Cardiac muscle cell (in vitro differentiated cells and primary cell): ENCODE results near the gene ZNF30. TPM values are rescaled to one million over a fixed set of nuclear protein-coding genes. Genes with fewer than 3 reads are reported as not detected.

Experiments used
- DNase-seq, 2 donors: peaks; one replicate each; pipeline versions ENCODE4 v3.0.0 to v3.0.0-alpha.2; 2010 to 2017; ENCODE audit warnings: low read depth in 1 of 2, low spot score in 1 of 2
- H3K27ac ChIP-seq: fragments of 200-600 bp; sonication (generic); 2 replicates; pipeline ENCODE4 v1.5.1; 2016
- H3K27me3 ChIP-seq: fragments of 200-600 bp; sonication (generic); 2 replicates; pipeline ENCODE4 v1.6.0; 2016; ENCODE audit warnings: control low read depth
- H3K36me3 ChIP-seq: fragments of 200-600 bp; sonication (generic); 2 replicates; pipeline ENCODE4 v1.5.1; 2016; ENCODE audit warnings: control low read depth
- H3K4me1 ChIP-seq: fragments of 200-600 bp; sonication (generic); 2 replicates; pipeline ENCODE4 v1.8.1; 2017; ENCODE audit warnings: low read depth, mild to moderate bottlenecking, mixed run types
- H3K4me3 ChIP-seq: fragments of 200-600 bp; sonication (generic); 2 replicates; pipeline ENCODE4 v1.5.1; 2016; ENCODE audit warnings: mild to moderate bottlenecking
- H3K9me3 ChIP-seq: fragments of 200-600 bp; sonication (generic); 2 replicates; pipeline ENCODE4 v1.5.1; 2017; ENCODE audit warnings: low read depth, mild to moderate bottlenecking, control low read depth
- polyA plus RNA-seq: library from polyadenylated mRNA; unstranded; fragments of >200 nt; fragmentation: Nextera tagmentation; extraction: Ambion mirVana; gene quantifications from 2 replicates; pipeline ENCODE4 v1.2.1, GENCODE V29; 2016
- total RNA-seq: library from RNA; depleted of rRNA; stranded (reverse); fragments of >200 nt; gene quantifications from 2 replicates; pipeline ENCODE4 v1.2.3, GENCODE V29; 2016
- TF ChIP-seq, protein P1 (sequence below): IDR thresholded peaks from 2 replicates; pipeline ENCODE4 v1.5.1; 2012; ENCODE audit warnings: low read depth, mild to moderate bottlenecking, low read length

Gene ZNF30
- 4.6 and 4.7 TPM in 2 replicates for total RNA-seq
- 4.1 and 7.8 TPM in 2 replicates for polyA plus RNA-seq

DNA sequence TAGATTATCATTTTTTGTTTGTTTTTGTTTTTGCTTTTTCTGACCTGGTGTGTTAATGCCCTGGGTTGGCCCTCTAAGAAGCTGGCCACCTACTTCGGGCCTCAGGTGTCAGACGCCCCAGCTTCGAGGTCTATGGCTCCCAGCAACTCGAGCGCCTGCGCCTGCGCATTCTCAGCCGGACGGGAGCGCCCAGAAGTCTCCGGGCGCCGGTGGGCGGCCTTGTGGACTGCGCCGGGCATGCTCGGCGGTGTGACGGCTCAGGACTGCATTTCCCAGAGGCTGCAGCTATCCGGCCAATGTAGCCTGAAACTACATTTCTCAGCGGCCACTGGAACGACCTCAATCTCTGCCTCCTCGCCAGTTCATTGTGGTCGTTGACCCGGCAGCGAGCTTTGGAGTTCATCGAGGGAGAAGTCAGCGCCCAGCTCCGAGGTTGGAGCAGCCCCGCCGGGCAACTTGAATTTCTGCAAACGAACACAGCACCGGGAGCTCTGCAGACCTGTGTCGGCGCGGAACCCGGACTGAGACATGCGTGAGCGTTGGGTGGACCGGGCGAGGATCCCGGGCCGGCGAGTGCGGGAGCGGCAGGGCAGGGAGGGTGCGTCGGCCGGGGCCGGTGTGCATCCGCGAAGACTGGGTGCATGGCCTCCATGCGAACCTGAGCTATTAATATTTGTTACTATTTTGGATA lies at the start of gene ZNF30:
Gene ZNF30, plus strand, starts transcription at position 219 of the 691 bp plus-strand sequence. CDS start 3,045 bp downstream, outside the sequence.
- H3K4me3 ChIP-seq: peak within 1 kb of the TSS; percentile 65
- peaks cover 4% of the 10 kb centered on the region for H3K36me3 ChIP-seq
- H3K9me3 ChIP-seq: no peaks in the 10 kb centered on the region
- H3K4me1 ChIP-seq: no peaks in the 10 kb centered on the region
- TF ChIP-seq, protein P1, sequence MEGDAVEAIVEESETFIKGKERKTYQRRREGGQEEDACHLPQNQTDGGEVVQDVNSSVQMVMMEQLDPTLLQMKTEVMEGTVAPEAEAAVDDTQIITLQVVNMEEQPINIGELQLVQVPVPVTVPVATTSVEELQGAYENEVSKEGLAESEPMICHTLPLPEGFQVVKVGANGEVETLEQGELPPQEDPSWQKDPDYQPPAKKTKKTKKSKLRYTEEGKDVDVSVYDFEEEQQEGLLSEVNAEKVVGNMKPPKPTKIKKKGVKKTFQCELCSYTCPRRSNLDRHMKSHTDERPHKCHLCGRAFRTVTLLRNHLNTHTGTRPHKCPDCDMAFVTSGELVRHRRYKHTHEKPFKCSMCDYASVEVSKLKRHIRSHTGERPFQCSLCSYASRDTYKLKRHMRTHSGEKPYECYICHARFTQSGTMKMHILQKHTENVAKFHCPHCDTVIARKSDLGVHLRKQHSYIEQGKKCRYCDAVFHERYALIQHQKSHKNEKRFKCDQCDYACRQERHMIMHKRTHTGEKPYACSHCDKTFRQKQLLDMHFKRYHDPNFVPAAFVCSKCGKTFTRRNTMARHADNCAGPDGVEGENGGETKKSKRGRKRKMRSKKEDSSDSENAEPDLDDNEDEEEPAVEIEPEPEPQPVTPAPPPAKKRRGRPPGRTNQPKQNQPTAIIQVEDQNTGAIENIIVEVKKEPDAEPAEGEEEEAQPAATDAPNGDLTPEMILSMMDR: no peak
- H3K27ac ChIP-seq: peak within 1 kb of the TSS; percentile 85
- peak; percentile 96 for DNase-seq
- H3K27me3 ChIP-seq: no peaks in the 10 kb centered on the region

DNA sequence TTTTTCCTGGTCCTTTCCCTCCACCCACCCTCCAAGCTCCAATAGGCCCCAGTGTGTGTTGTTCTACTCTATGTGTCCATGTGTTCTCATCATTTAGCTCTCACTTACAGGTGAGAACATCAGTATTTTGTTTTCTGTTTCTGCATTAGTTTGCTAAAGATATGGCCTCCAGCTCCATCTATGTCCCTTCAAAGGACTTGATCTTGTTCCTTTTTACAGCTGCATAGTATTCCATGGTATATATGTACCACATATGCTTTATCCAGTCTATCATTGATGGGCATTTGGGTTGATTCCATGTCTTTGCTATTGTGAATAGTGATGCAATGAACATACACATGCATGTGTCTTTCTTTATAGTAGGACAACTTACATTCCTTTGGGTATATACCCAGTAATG lies 47.1 kb upstream of the ZNF30 start:
- Histone ChIP-seq H3K36me3 (no peaks in the 10 kb centered on the region), H3K27ac (no peak overlapping the region), H3K4me3 (no peak overlapping the region), H3K4me1 (no peaks in the 10 kb centered on the region), H3K9me3 (no peaks in the 10 kb centered on the region), H3K27me3 (no peaks in the 10 kb centered on the region)
- no peak for DNase-seq
- TF ChIP-seq, protein P1: no peak

DNA sequence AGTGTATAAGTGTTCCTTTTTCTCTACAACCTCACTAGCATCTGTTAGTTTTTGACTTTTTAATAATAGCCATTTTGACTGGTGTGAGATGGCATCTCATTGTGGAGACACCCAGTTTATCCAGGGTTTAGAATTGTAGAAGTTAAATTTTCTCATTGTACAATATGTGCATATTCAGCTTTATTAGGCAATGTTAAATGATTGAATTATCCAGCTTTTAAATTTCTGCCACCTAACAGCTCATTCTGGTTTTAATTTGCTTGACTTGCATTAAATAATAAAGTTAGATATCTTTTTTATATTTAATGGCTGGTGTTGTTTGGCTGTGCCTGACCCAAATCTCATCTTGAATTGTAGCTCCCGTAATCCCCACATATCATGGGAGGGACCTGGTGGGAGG lies 46.7 kb upstream of the ZNF30 start:
- no peaks in the 10 kb centered on the region for H3K27me3 ChIP-seq
- no peak overlapping the region for H3K27ac ChIP-seq
- no peak for DNase-seq
- no peaks in the 10 kb centered on the region for H3K36me3 ChIP-seq
- TF ChIP-seq, protein P1: no peak
- no peaks in the 10 kb centered on the region for H3K4me1 ChIP-seq
- no peak overlapping the region for H3K4me3 ChIP-seq
- H3K9me3 ChIP-seq: no peaks in the 10 kb centered on the region

DNA sequence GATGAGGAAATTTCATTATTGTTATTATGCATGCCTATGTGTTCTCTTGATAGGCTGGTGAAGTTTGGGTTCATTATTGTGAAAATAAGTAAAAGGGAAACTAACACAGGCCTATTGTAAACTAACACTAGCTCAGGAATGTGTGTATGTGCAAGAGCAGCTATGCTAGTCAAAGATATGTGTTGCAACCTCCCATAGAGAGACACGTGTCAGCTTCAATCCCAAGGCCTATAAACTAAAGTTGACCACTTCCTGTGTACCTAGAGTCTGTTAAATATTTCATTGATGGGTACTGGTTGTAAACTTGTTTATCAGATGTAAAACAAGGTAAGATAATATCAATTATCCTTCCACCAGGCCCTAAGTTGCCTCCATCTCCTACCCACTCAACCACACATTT lies 44.7 kb upstream of the ZNF30 start:
- H3K27me3 ChIP-seq: no peaks in the 10 kb centered on the region
- no peak overlapping the region for H3K27ac ChIP-seq
- H3K4me1 ChIP-seq: no peaks in the 10 kb centered on the region
- no peaks in the 10 kb centered on the region for H3K9me3 ChIP-seq
- no peak overlapping the region for H3K4me3 ChIP-seq
- H3K36me3 ChIP-seq: no peaks in the 10 kb centered on the region
- DNase-seq: peak in 1 of 2 donors; percentile 15
- TF ChIP-seq, protein P1: no peak

DNA sequence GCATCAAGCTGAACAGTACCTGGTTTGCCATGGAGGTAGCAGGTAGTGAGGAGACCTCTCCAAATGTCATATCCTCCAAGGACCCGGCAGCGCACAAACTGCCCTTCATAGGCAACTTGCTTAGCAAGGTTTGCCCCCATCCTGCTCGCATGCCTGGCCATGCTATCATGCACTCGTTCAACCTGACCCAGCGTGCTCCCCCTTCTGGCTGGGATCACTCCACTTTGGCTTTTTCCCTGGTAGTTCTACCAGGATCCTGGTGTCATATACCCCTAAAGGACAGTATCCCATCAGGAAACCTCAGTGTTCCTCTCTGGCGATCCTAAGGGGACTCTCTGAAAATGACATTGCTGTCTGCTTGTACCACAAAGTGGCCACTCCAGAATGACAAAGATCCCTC lies 38.6 kb upstream of the ZNF30 start:
- H3K9me3 ChIP-seq: no peaks in the 10 kb centered on the region
- H3K27ac ChIP-seq: no peak overlapping the region
- TF ChIP-seq, protein P1: no peak
- DNase-seq: no peak
- no peaks in the 10 kb centered on the region for H3K36me3 ChIP-seq
- H3K4me1 ChIP-seq: no peaks in the 10 kb centered on the region
- H3K27me3 ChIP-seq: no peaks in the 10 kb centered on the region
- H3K4me3 ChIP-seq: no peak overlapping the region
